NCI-H526 (cell line): ENCODE data around the gene RAPGEF1.

Experiments used
- DNase-seq, 2 experiments: peaks; one replicate each; lab custom pipeline; 2025; lab: John Stamatoyannopoulos, UW

The RAPGEF1 gene

DNA sequence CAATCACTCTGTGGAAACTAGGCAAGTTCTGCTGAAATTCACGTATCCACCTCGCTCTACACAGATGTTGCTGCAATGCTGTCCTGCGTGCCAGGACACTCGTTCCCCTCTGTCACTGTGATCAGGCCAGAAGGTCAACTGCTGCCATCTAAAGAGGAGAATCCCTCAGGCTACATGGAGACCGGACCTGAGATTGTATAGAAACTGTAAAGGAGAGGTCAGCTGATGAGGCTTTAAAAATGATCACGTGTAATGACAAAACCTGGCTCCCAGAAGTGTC lies 114.4 kb downstream of the RAPGEF1 start:
- no peak for DNase-seq

DNA sequence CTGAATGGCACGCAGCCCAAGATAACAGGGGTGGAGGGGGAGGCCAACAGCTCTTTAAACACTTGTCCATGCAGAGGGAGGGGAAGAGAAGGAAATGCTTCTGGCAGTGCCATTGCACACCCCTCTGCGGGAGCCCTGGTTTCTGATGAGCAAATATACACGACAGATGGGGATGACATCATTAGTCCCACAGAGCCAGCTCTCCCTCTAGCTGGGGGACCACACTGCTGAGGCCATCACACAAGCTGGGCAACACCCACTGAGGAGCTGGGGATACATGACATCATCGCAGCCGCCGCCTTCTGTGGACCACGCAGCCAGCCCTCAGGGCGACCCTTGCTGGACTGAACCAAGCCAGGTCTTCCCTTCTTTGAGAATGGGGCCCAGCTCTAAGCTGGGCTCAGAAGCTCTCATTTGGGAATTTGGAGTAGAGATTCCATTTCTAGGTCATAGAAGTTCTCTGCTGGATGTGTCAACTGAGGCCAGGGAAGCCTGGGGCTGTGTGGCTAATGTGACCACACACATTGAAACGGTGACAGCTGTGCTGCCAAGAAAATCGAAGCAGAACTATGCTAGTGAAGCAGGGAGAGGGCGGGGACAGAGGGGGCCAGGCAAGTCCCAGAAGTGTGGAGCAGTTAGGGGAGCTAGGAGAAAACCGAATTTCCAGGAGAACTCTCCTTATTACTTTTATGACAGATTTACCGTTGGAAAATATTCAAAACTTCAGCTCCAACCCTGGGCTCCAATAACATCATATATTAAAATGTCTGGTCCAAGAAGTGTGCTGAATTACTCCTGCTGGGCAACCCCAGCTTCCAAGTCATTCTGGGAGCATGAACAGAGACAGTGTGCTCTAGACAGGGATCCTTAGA lies 115.0 kb downstream of the RAPGEF1 start:
- DNase-seq = no peak

DNA sequence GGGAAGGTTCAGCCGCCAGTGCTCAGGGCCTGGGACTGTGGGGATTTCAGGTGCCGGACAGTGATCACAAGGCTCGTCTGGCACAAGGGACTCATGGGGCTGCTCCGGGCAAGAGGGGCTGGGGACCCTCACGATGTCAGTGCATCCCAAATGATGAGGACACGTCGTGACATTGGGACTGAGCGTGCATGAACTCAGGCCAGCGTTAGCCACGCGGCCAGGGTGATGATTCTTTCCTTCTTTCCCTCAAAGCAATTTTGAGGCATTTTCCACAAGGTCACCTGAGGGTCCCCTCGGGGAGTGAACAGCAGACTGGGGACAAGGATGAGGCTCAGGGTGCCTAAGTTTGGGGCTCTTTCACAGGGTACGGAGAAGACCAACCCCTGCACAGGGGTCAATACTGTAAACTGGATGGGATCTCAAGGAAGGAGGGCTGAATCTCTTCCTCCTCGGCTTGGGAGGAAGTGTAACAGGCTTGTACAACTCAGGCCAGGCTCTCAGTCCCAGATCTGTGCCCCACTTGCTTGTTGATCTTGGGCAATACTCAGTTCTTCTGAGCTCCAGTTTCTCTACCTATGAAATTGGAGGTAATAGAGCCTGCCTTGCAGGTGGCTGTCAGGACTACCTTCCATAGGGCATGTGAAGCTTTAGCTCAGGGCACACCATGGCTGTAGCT lies 116.1 kb downstream of the RAPGEF1 start:
- no peak for DNase-seq

DNA sequence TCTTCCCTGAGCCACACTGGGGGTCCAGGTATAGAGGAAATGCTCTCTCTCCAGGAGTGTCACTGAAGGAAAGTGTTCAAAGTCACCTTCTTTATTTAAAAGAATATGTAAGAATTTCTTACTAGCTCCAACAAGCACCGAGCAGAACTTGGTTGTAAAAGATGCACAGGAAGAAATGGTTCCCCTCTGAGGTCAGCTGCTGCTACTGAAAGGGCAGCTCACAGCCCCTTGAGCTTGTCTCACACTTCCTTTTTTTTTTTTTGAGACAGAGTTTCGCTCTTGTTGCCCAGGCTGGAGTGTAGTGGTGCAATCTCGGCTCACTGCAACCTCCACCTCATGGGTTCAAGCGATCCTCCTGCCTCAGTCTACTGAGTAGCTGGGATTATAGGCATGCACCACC lies 117.4 kb downstream of the RAPGEF1 start:
- DNase-seq = no peak

DNA sequence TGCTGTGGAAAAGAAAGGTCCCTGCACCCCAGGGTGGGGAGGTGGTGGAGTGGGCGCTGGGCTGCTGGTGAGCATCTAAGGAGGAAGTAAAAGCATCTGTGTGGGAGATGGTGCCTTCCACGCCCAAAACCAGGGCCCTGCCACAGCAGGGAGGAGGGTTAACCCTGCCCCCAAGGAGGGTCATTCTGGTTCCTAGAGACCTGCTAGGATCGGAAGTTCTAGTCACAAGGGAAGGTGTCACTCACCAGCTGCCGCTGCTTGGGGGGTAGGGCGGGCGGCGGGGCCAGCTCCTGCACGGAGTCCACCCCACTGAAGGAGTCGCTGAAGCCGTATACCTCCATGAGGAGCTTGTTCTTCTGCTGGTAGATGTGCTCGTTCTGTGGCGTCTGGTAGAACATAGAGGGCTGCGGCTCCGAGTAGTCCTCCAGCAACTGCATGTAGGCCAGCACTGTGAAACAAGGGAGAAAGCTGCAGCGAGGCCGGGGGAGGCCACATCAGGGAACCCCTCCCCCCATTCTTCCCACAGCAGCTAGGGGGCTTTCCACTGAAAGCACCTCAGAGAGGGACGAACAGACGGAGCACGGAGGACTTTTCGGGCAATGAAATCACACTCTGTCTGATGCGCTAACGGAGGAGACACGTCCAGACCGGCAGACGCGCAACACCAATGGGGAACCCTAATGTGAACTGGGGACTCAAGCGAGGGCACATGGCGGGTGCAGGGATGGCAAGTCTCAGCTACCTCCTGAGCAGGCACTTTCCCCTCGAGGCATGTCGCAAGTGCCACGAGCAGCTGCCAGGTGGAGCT lies 118.1 kb downstream of the RAPGEF1 start:
- no peak for DNase-seq

DNA sequence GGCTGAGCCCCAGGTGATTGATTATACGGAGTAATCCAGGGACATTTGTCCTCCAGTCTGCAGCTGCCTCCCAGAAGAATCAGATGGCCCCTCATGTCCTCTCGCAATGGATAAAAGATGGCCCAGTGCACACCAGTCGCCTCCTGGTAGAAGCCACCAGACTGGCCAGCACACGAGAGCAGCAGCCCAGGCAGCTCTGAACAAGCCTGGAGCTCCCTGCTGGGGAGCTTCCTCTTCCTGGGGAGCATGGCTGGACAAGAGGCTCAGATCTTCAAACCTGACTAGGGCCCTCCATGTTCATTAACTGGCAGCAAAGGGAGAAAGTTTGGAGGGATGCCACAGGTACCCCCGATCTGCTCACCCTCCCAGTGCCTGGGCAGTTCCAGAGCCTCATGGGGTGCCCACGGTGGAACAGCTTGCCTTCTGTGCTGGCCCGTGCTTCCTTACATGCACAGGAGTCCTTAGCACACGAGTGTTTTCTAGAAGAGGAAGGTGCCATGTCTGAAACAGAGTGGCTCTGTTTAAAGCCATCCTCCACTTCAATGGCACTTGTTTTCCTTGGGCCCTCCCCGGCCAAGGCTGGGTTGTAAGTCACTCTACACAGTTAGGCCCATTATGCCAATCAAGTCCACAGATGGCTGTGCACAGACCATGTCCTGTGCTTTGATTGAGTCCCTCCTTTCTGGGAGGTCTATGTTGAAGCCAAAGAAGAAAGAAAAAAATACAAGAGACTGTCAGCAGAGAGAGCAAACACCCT lies 118.9 kb downstream of the RAPGEF1 start:
- no peak for DNase-seq

DNA sequence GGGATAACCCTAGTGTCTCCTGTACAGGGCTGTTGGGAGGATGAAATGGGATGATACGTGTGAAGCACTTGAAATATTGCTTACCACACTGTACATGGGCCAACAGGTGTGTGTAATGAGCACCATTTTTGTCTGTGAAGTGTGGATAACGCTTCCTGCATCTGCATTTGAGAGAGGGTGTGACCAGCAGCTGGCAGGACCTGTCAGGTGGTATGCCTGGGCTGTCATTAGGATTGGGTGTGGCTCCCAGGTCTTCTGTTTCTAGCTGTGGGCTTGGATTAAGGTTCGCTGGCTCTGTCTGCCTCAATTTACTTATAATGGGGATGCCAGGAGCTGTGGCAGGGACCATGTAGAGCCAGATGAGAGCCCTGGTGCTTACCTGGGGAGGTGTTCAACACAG lies 120.2 kb downstream of the RAPGEF1 start:
- no peak for DNase-seq

DNA sequence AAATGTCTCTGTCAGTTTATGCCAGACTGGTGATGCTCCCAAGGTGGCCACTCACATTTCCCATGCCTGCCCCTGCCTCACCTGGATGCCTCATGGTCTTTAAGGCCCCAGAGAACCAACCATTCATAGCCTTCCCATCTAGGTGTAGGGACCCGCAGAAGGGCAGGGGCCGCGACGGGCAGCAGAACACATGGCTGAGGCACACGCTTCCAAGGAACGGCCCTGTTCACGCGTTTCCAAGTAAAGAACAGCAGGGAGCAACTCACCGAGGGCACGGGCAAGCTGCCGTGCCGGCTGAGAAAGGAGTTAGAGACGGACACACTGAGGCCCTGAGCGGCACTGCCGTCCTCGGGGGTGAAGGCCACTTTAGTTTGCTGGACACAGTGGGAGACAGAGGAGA lies 121.1 kb downstream of the RAPGEF1 start:
- no peak for DNase-seq

DNA sequence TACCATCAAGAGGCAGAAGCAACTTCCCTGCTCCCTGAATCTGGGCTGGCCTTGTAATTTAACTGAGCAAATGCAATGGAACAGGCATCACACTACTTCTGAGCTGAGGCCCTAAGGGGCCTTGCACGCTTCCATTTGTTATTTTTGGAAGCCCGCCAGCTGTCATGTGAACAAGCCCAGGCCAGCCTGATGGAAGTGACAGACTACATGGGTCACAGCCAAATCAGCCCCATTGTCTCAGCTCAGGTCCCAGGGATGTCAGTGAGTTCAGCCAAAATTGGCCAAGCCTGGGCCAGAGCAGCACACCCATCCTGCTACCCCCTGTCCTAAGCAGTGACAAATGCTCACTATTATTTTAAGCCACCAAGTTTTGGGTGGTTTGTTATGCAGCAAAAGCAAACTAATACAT lies 121.8 kb downstream of the RAPGEF1 start:
- DNase-seq = no peak

DNA sequence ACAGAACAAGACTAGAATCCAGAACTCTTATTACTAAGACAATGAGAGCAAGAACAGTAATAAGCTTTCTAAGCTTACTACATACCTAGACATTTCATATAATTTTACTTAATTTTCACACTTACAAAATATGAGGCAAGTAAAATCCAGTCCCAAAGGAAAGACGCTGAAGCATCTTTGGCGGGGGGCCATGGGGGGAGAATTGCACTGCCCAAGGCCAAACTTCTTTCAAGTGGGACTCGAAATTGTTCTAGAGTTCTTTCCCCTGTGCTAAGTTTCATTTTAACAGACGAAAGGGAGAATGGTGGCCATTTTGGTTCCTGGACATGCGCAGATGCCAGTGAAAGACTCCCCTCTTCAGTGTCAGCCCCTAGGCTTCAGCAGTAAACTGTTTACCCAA lies 122.3 kb downstream of the RAPGEF1 start:
- no peak for DNase-seq

DNA sequence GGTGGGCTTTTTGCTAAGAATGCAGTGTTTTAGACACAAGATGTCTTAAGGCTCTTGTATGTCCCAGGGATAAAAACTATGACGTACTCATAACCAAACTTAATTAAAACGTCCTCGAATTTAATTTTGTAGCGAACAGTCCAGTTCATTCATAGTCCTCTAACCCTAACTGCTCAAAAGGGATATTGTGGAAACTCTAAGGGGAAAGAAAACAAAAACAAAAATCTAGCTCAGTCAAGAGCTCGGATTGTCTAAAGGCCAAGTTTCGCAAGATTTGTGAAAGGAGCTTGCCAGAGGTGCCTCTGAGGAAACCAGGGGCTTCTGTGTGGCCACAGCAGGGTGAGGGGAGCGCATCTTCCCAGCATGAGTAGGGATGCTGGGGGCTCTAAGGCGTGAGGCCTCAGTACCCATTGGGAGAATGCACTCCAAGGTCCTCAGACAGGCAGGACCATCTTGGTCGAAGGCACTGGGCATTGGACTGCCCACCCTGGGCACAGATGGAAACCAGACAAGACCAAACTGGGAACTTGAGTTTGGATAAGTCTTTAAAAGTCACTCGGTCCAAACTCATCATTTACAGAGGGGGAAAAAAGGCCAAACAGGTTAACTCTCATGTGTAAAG lies 122.8 kb downstream of the RAPGEF1 start:
- no peak for DNase-seq

DNA sequence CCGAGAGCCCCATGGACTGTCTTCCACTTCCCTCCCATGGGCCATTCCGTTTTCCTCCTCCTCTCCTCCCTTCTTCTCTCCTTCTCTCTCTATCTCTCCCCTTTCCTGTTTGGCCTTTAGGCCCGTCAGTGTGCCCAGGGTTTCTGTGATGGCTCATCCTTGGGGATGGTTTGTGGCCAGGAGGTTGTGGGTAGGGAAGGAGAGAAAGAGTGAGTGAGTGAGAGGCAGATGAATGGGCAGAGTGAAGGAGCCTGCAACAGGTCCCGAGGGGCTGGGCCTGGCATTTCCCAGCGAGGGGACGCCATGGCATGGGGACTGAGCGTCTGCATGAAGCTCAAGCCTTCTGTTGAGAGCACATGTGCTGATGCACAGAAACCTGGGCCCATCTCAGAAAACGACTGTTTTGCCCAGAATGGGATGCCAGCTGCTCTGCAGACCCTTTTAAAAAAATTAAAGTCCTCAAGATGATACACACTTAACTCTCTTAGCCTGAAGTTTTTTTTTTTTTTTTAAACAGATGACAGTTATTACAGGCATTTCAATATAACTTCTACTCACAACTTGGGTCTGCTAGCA lies 125.4 kb downstream of the RAPGEF1 start:
- no peak for DNase-seq

DNA sequence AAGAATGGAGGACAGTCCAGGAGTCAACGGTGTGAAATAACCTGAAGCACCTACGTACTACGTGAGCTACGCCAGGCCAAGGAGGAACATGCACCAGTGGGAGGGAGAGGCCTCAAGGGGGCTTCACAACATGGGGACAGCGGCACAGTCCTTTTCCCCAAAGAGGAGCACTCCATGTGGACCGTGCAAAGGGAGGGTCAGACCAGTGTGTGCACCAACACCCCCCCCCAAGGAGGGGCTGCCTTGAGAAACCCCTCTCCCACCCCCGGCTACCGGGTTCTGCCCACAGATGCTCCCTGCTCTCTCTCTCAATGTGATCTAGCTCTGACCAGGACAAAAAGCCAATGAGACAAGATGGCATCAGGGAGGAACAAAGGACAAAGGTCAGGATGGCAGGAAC lies 126.0 kb downstream of the RAPGEF1 start:
- no peak for DNase-seq

DNA sequence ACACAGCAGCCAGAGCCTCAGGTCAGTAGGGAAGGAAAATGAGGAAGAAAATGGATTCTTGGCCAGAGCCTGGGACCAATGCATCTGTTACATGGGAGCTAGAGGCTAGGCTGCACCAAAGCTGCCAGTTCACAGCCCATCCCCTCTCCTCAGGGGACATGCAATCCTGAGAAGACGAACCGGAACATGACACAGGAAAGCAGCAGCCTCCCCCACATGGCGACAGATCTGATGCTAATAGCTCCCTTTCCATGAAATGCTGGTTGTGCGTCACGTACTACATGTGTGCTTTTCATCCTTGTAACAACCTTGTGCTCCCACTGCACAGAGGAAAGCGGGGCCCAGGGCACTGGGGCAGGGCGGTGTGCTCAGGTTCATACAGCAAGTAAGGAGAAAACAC lies 127.0 kb downstream of the RAPGEF1 start:
- DNase-seq = no peak

DNA sequence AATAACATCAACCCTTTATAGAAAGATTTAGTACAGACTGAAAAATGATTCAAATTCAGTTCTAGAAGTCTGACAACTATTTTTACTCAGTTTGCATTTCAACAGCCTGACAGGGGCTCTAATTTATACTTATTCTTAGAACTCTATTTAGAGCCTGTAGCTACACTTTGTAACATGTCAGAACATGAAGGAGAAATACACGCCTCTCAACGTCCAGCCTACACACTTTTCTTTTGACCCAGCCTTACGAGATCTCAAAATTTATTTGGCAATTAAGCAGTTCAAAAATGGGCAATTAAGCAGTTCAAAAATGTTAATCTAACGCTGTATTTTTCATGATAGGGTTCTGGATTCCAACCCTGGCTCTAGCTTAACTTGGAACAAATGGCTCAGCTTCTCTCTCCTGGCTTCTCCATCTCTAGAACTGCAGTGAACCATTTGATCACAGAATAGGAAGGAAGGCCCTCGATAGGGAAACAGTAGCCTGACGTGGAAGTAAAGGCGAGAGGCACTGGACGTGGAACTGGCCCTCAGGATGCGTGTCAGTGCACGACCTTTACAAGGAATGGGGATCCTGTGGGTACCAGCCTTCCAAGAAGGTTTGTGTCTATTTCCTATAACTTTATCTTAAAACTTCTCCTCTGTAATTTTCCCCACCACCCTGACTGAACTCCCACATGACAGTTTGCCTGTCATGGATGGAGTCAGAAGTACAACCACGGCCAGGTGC lies 128.1 kb downstream of the RAPGEF1 start:
- no peak for DNase-seq

DNA sequence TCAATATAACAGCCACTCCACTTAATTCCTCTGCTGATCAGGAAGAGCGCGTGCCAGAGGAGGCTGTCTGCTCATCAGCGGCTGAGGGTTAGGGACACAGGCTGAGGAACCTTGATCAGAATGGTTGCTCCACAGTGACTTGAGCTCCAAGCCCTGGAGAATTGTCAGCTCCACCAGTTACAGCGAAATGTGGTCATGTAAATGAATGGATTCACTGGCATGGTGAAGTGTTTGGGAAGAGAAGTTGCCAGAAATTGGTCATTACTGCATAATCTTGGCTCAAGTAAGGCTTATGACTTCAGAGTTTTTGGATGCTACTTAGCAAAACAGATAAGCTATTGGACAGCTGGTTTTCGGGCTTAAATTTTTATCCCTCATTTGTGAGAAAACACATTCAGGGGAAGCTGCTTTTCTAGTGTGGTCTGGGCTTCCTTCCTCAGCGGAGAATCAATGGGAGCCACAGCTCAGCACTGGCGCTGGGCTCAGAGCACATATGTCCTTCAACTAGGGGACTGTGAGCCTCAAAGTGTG lies 129.6 kb downstream of the RAPGEF1 start:
- no peak for DNase-seq

DNA sequence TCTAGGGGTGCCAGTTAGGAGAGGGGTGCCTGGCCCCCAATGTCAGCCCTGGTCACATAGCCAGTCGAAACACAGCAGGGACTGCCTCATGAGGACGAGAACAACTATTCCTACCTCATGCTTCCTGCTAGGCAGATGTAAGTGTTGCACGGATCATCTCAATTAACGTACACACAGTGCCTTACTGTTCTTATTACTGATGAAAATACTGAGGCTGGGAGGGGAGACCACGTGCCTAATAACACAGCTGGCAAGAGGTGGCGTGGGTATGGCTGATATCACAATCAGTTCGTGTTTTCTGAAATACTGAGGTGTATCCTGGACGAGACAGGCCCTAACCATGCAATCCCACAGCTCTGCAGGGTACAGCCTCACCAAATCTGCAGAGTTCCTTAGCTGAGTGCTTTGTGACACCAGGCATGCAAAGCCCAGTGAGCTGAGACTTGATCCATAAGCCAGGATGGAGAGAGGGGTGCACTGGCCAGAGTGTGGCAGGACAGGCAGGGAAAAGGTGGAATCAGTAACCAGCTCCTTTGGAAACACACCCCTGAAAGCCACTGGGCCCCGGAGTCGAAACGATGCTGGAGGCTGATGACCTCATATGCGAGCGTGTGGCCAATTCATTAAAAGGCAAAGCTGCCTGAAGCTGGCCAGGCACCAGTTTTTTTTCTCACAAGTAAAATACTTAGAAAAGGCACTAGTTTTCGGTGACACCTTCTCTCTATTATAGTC lies 130.6 kb downstream of the RAPGEF1 start:
- DNase-seq = no peak

DNA sequence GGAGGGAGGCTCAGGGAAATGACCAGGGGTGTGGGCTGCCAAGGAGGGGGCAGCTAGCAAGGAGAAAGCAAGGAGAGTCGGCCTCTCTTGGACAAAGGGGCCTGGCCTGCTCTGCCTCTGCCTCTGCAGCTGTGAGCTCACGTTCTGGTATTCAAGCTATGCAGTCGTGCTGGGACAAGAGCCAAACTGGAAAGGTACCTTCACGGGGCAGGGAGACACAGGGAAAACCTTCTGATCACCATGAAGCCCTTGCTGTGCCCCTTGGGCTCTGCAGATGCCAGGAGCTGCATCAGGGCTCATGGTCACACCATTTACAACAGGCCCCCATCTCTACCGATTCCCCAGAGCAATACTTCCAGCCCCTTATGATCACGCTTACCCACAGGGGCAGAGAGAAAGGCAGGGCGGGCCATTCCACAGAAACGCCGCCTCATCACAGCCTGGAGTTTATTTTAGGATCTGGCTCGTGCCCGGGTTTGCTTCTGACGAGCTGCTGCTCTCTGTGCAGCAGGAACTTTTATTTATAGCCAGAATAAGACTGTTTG lies 131.3 kb downstream of the RAPGEF1 start:
- DNase-seq = no peak

DNA sequence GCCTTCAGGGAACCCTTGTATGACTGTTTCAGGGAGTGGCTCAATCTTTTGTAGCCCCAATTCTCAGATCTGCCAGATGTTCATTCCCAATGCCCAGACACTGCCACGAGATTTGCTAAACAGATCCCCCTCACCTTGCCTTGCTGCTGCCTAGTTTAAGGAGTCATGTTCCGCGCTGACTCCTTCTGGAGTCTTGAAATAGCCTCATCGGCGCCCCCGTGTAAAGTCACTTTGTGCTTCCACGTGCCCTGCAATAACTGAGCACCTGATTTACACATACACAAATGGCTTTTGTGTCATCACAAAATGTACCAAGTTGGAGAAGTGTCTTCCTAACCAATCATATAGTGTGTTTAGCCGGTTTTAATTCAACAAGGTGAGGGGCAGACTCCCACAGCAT lies 132.3 kb downstream of the RAPGEF1 start:
- DNase-seq = no peak
